GM19035 (cell line): Measurements from ENCODE around the gene NLRX1.
"Not testable (repeated sequence)": the region's sequence is repeated elsewhere in the genome, so short reads cannot be mapped to it uniquely, and the experiment has no call there.

Source experiments
- ATAC-seq: cut with Tn5 transposase; IDR thresholded peaks from one replicate; pipeline ENCODE4 v1.9.1; 2021; ENCODE audit not compliant: unreplicated experiment

NLRX1 gene

GRCh38 chr11:119168471-119169281 lies at the start of gene NLRX1:
Gene NLRX1 (plus strand): TSS chr11:119168725. CDS start chr11:119171404, 2,679 bp downstream.
- ATAC-seq = peak; percentile 87

GRCh38 chr11:119118946-119119345 lies 49.6 kb upstream of the NLRX1 start:
- ATAC-seq = no peak

GRCh38 chr11:119120639-119121007 lies 47.9 kb upstream of the NLRX1 start:
- ATAC-seq = no peak

- ATAC-seq = peak; percentile 95
These were observed 47.3 kb upstream of the NLRX1 start, which contains the start of gene HINFP for GRCh38 chr11:119121008-119121810. Gene HINFP (plus strand): TSS chr11:119121580. CDS start chr11:119126945, 5,365 bp downstream.

GRCh38 chr11:119121811-119122124 lies 46.8 kb upstream of the NLRX1 start:
- peak; percentile 6 for ATAC-seq

GRCh38 chr11:119125821-119126220 lies 42.7 kb upstream of the NLRX1 start:
- no peak for ATAC-seq

GRCh38 chr11:119126675-119127268 lies 41.8 kb upstream of the NLRX1 start:
- no peak for ATAC-seq

- no peak for ATAC-seq
These were observed 37.9 kb upstream of the NLRX1 start for GRCh38 chr11:119130662-119131061.

GRCh38 chr11:119134389-119134978 lies 34.0 kb upstream of the NLRX1 start:
- ATAC-seq = no peak

- not testable (repeated sequence) for ATAC-seq
These were observed 29.2 kb upstream of the NLRX1 start for GRCh38 chr11:119139276-119139675.

- ATAC-seq = peak; percentile 72
These were observed 23.6 kb upstream of the NLRX1 start for GRCh38 chr11:119144825-119145486.

- ATAC-seq = no peak
These were observed 23.0 kb upstream of the NLRX1 start for GRCh38 chr11:119145551-119145950.

- no peak for ATAC-seq
These were observed 20.8 kb upstream of the NLRX1 start for GRCh38 chr11:119147604-119148333.

- no peak for ATAC-seq
These were observed 19.9 kb upstream of the NLRX1 start for GRCh38 chr11:119148720-119149017.

- no peak for ATAC-seq
These were observed 19.3 kb upstream of the NLRX1 start, which contains the start of gene ABCG4 for GRCh38 chr11:119149018-119149785. Gene ABCG4 (plus strand): TSS chr11:119149052. CDS start chr11:119149966, 914 bp downstream.

- no peak for ATAC-seq
These were observed 18.7 kb upstream of the NLRX1 start for GRCh38 chr11:119149786-119150275.

- ATAC-seq = no peak
These were observed 16.5 kb upstream of the NLRX1 start for GRCh38 chr11:119152043-119152442.

- ATAC-seq = no peak
These were observed 15.9 kb upstream of the NLRX1 start for GRCh38 chr11:119152604-119153003.
